Measurements from ENCODE around the gene SHQ1. TPM values are rescaled to one million over a fixed set of nuclear protein-coding genes. Genes with fewer than 3 reads are reported as not detected.

Gene SHQ1
- total and polyA plus RNA-seq, 7 donors: 6.2 to 20.6 (median 15.9) TPM

- peaks cover 0 to 2% of the 10 kb centered on the region in 2 donors for H3K36me3 ChIP-seq (ENCODE audit: insufficient read depth in 1 of 2, low read depth in 1 of 2)
- intact Hi-C loops (cut with DNase I): no loop called here
- WGBS, 3 donors: 68 to 75% (median 74%) methylated on average over 5 of the region's 5 CpGs
- TF ChIP-seq CTCF (IDR thresholded peaks at IDR 0.05): no peak
- ATAC-seq: no peak
- DNase-seq: no peak
- H3K4me3 ChIP-seq: no peak overlapping the region
- H3K27me3 ChIP-seq (ENCODE audit: insufficient read depth in 3 of 3, low read length in 2 of 3): no peaks in the 10 kb centered on the region
- no peaks in the 10 kb centered on the region for H3K4me1 ChIP-seq
- H3K27ac ChIP-seq: no peak overlapping the region
- H3K9me3 ChIP-seq: no peaks in the 10 kb centered on the region
Measured at GRCh38 chr3:72768006-72768441, 80.2 kb downstream of the SHQ1 start.

- Histone ChIP-seq H3K4me3 (no peak overlapping the region), H3K4me1 (no peaks in the 10 kb centered on the region), H3K27me3 (ENCODE audit: insufficient read depth in 3 of 3, low read length in 2 of 3) (no peaks in the 10 kb centered on the region), H3K36me3 (ENCODE audit: insufficient read depth in 1 of 2, low read depth in 1 of 2) (peaks cover 0 to 2% of the 10 kb centered on the region in 2 donors), H3K9me3 (no peaks in the 10 kb centered on the region), H3K27ac (no peak overlapping the region)
- intact Hi-C loops (cut with DNase I): no loop called here
- WGBS, 3 donors: 97 to 99% (median 97%) methylated on average over 5 of the region's 5 CpGs
- ATAC-seq (no peak), DNase-seq (no peak)
- TF ChIP-seq CTCF (IDR thresholded peaks at IDR 0.05): no peak
Measured at GRCh38 chr3:72766866-72767265, 81.4 kb downstream of the SHQ1 start.

GRCh38 chr3:72763751-72764440 is 84.3 kb downstream of the SHQ1 start:
- no peaks in the 10 kb centered on the region for H3K9me3 ChIP-seq
- no peak for DNase-seq
- WGBS, 3 donors: 75 to 81% (median 77%) methylated on average over 8 of the region's 8 CpGs
- peak in 3 of 4 donors; percentile 38 to 75 (median 54) for ATAC-seq
- intact Hi-C loops (cut with DNase I): no loop called here
- H3K27ac ChIP-seq: no peak overlapping the region
- no peak overlapping the region for H3K4me3 ChIP-seq
- no peak for TF ChIP-seq CTCF (IDR thresholded peaks at IDR 0.05)
- H3K27me3 ChIP-seq (ENCODE audit: insufficient read depth in 3 of 3, low read length in 2 of 3): no peaks in the 10 kb centered on the region
- no peaks in the 10 kb centered on the region for H3K4me1 ChIP-seq
- H3K36me3 ChIP-seq (ENCODE audit: insufficient read depth in 1 of 2, low read depth in 1 of 2): peaks cover 0 to 2% of the 10 kb centered on the region in 2 donors

- Histone ChIP-seq H3K27me3 (ENCODE audit: insufficient read depth in 3 of 3, low read length in 2 of 3) (no peaks in the 10 kb centered on the region), H3K9me3 (no peaks in the 10 kb centered on the region), H3K4me1 (no peaks in the 10 kb centered on the region), H3K4me3 (no peak overlapping the region), H3K27ac (no peak overlapping the region), H3K36me3 (ENCODE audit: insufficient read depth in 1 of 2, low read depth in 1 of 2) (peaks cover 0 to 2% of the 10 kb centered on the region in 2 donors)
- WGBS, 3 donors: 80 to 87% (median 83%) methylated on average over 3 of the region's 3 CpGs
- DNase-seq (no peak), ATAC-seq (no peak)
- no peak for TF ChIP-seq CTCF (IDR thresholded peaks at IDR 0.05)
- intact Hi-C loops (cut with DNase I): no loop called here
Measured at GRCh38 chr3:72761410-72761809, 86.8 kb downstream of the SHQ1 start.

GRCh38 chr3:72760225-72760624 is 88.0 kb downstream of the SHQ1 start:
- Histone ChIP-seq H3K9me3 (no peaks in the 10 kb centered on the region), H3K27me3 (ENCODE audit: insufficient read depth in 3 of 3, low read length in 2 of 3) (no peaks in the 10 kb centered on the region), H3K4me1 (no peaks in the 10 kb centered on the region), H3K27ac (no peak overlapping the region), H3K36me3 (ENCODE audit: insufficient read depth in 1 of 2, low read depth in 1 of 2) (no peaks in the 10 kb centered on the region), H3K4me3 (no peak overlapping the region)
- ATAC-seq (no peak), DNase-seq (no peak)
- 84 to 91% (median 86%) methylated on average over 3 of the region's 3 CpGs for WGBS, 3 donors
- TF ChIP-seq CTCF (IDR thresholded peaks at IDR 0.05): no peak
- intact Hi-C loops (cut with DNase I): no loop called here

Measured in psoas muscle (tissue), 8 donors.